Measurements from ENCODE around the gene TOMT.
A peak's percentile ranks its signal among the peaks of the same experiment; 100 is the strongest.
"Not testable (repeated sequence)": the region's sequence is repeated elsewhere in the genome, so short reads cannot be mapped to it uniquely, and the experiment has no call there.

TOMT gene

DNA sequence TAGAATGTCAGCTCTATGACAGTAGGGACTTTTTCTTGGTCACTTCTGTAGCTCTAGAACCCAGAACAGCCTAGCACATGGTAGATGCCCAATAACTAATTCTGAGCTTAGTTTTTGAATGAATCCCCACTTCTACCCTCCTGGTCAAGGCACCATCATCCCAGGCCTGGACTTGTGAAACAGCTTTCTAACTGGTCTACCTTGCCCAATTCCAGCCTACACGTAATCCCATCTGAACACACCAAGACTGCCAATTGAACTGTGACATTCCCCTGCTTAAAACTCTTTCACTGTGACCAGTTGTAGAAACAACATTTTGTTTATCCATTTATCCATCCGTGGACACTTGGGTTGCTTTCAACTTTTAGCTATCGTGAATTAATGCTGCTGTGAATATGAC lies 23.7 kb downstream of the TOMT start:
- DNase-seq: no peak

DNA sequence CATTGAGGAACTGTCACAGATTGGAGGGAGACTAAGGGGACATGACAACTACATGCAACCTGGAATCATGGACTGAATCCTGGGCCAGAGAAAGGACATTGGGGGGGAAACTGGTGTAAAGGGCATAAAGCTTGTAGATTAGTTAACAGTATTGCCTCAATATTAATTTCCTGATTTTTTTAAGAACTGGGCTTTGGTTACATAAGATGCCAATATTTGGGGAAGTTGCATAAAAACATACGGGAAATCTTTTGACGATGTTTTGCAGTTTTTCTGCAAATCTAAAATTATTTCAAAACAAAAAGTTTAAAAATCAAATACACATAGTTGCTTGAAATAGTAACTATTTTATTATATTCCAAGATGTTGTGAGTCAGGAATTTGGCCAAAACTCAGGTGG lies 26.9 kb downstream of the TOMT start:
- DNase-seq: no peak

DNA sequence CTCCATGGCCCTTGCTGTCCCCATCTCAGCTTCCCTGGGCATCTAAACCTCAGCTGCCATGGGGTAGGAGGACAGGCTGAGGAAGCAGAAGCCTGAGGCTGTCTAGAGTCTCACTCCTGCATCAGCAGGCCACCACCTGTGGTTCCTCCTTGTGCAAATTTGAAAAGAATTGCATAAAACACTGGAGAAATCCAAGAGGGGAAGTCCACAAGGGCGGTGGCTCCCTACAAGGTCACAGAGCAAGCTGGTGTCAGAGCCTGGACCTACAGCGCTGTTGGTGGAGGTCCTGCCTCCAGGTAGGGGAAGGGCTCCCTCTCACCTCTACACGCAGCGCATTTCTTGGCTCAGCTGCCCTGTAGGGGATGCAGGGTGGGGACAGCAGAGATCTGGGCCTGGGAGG lies 29.7 kb downstream of the TOMT start, which contains the start of gene FOLR3:
Gene FOLR3, plus strand, starts transcription at position 253 of the 400 bp plus-strand sequence. CDS start 228 bp downstream, outside the sequence.
- DNase-seq: not testable (repeated sequence)

DNA sequence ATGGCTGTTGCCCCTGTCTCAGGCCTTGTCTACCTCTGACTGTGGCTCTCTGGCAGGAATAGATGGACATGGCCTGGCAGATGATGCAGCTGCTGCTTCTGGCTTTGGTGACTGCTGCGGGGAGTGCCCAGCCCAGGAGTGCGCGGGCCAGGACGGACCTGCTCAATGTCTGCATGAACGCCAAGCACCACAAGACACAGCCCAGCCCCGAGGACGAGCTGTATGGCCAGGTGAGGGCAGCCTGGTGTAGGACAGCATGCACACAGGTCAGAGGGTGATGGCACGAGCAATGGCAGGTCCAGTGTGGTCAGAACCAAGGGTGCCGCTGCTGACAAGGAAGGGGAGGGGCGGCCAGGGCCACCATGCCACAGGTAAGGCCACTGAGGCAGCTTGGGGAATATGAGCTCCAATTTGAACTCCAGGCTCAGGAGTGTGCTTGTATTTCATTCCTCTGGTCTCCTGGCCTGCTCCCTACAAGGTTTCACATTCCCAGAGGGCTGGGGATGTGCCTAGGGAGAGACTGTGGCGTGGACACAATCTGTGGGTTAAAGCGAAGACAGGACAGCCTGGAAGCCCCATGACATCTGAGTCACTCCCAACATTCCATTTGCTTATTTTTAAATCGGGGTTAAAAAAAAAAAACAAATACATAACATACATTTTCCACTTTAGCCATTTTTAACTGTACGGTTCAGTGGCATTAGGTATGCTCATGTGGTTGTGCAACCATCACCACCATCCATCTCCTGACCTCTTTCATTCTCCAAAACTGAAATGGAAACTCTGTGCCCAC lies 30.4 kb downstream of the TOMT start:
- no peak for DNase-seq

DNA sequence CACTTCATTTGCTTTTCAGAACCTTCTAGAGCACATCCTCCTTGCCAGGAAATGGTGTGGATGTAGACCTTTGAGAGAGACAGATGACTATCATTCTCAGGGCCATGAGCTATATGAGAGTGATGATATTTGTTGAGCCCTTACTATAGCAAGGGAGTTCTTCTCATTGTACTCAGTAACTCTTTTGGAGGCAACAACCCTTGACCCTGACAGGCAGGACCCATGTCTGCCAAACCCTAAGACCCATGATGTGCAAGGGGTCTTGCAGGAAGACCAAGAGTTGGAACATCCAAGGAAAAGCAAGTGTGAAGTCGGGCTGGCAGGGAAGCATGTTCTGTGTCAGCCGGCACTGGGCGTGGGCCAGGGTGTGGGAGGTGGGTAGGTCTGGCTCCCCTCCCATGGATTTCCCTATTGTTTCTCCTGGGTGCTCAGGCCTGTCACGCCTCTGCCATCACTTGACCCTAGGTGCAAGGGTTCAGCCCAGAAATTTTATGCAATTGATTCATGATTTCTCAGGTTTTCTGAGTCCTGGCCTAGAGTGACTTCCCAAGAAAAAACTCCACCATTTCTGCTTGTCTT lies 31.0 kb downstream of the TOMT start:
- no peak for DNase-seq

DNA sequence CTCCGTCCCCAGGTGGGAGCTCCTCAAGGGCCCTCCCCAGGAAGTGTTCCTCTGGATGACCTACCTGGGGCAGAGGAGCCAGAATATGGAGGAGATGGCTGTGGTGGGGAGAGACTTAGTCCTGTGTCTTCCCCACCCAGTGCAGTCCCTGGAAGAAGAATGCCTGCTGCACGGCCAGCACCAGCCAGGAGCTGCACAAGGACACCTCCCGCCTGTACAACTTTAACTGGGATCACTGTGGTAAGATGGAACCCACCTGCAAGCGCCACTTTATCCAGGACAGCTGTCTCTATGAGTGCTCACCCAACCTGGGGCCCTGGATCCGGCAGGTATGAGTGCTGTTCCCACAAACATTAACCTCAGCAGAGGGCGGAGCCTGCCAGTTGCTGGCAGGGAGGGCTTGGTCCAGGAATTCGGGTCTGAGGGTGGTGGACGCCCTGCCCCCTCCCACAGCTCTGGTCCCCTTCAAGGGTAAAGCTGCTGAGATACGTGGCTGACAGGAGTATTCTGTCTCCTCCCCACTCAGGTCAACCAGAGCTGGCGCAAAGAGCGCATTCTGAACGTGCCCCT lies 33.2 kb downstream of the TOMT start:
- no peak for DNase-seq

DNA sequence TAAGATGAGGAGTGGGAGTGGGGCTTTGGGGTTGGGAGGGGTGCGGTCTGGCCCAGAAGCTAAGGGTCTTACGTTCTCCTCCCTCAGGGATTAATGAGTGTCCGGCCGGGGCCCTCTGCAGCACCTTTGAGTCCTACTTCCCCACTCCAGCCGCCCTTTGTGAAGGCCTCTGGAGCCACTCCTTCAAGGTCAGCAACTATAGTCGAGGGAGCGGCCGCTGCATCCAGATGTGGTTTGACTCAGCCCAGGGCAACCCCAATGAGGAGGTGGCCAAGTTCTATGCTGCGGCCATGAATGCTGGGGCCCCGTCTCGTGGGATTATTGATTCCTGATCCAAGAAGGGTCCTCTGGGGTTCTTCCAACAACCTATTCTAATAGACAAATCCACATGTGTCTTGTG lies 33.8 kb downstream of the TOMT start:
- DNase-seq: no peak

DNA sequence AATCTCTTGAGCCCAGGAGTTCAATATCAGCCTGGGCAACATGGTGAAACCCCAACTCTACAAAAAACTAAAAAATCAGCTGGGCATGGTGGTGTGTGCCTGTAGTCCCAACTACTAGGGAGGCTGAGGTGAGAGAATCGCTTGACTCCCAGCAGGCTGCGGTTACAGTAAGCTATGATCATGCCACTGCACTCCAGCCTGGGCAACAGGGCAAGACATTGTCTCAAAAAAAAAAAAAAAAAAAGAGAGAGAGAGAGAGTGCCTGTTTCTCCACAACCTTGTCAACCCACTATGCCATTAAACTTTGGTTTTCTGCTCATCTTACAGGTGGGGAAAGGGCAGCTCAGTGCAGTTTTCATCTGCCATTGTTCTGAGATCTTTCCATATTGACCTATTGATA lies 34.9 kb downstream of the TOMT start:
- no peak for DNase-seq

DNA sequence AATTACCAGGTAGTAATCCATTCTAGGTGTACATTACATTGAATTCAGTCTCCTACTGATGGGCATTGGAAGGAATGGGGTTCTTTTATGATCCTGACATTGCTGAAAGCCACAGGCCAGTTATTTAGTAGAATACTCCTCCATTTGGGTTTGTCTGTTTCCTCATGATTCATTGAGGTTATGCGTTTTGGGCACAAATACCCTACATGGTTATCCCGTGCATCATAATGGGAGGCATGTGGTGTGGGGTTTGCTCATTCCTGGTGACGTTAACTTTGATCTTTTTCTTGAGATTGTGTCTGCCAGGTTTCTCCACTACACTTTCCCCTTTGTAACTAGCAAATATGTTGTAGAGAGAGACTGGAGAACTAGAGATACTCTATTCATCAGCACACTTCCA lies 35.3 kb downstream of the TOMT start:
- peak; percentile 92 for DNase-seq

DNA sequence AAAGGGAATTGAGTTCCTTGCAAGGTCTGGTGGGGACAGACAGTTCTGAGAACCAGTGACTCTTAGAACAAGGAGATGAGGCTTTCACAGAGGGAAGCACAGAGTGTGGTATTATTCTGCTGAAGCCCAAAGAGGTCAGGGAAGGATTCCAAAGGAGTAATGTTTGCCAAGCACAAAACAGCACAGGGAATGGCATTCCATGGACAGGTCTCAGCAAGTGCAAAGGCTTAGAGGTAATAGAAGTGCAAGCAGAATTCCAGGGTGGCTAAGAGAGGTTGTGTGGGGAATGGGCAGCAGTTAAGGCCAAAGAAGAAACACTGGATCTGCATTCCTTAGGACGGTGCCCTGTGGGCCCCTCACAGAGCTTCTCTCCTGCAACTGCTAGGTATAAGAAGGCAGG lies 36.4 kb downstream of the TOMT start:
- peak; percentile 42 for DNase-seq

DNA sequence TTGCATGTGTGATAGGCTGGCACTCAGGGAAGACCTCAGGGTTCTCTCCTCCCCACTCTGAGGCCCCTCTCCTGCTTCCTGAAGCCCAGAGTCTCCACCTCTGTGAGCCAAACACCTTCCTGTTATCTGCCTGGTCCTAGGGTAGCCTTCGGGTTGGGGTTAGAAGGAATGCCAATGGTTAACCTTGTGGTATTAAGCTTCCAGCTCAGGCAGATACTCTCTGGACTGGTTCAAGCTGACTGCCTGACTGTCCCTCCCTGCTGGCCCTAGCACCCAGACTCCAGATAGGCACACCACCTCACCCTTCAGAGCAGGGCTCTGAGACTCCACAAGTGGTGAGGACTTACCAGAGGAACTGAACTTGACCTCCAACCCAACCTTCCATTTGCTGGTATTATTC lies 36.8 kb downstream of the TOMT start:
- not testable (repeated sequence) for DNase-seq

DNA sequence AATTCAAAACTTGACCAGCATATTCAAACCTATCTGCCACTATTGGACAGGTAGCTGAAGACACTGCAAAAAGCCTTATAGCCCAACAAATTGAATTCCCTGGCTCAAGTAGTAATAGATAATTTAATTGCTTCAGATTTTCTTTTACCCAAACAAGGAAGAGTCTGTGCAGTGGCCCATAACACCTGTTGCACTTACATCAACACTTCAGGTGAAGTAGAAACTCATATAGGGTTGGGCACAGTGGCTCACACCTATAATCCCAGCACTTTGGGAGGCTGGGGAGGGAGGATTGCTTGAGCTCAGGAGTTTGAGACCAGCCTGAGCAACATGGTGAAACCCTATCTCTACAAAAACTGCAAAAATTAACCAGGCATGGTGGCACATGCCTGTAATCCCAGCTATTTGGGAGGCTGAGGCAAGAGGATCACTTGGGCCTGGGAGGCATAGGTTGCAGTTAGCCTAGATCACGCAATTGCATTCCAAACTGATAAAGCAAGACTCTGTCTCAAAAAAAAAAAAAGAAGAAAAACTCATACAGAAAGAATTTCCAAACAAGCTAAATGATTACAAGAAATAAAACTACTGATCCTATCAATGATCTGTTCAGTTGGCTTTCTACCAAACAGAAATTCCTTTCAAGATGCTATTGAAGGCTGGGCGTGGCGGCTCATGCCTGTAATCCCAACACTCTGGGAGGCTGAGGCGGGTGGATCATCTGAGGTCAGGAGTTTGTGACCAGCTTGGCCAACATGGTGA lies 39.3 kb downstream of the TOMT start:
- peak; percentile 82 for DNase-seq

DNA sequence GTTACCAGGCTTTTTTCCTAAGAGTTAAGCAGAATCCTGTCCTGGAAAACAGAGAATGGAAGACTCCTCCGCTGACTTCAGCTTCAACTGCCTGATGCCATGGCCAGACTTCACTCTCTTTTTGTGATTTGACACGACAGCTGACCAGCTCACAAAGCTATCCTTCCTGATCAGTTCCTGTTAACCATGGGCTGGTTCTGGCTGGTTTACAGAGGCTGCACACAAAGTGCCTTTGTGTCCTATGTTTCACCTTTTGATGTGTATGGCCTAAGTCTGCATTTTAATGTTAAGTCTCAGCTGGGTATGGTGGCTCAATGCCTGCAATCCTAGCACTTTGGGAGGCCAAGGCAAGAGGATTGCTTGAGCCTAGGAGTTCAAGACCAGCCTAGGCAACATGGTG lies 40.9 kb downstream of the TOMT start:
- DNase-seq: no peak

DNA sequence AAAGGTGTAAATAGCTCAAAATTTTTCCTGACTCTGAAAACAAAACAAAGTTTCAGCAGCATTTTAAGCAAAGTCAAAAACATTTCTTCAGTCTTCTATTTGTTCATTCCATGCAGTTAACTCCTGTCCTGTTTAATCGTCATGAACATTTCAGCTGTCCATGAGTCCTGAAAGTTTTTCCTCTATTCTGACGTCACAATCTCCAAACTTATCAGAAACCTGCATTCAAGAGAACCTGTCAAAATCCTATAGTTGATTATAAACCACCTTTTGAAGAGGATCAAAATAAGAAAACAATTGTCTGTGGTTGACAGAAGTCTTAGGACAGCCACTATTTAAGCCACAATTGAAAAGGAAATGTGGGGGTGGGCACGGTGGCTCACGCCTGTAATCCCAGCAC lies 45.2 kb downstream of the TOMT start:
- DNase-seq: no peak

DNA sequence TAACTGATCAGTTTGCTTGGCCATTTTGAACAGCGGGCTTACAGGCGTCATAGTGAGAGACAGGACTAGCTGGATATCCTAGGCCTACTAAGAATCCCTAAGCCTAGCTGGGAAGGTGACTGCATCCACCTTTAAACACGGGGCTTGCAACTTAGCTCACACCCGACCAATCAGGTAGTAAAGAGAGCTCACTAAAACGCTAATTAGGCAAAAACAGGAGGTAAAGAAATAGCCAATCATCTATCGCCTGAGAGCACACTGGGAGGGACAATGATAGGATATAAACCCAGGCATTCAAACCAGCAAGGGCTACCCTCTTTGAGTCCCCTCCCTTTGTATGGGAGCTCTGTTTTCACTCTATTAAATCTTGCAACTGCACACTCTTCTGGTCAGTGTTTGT lies 48.1 kb downstream of the TOMT start:
- not testable (repeated sequence) for DNase-seq

DNA sequence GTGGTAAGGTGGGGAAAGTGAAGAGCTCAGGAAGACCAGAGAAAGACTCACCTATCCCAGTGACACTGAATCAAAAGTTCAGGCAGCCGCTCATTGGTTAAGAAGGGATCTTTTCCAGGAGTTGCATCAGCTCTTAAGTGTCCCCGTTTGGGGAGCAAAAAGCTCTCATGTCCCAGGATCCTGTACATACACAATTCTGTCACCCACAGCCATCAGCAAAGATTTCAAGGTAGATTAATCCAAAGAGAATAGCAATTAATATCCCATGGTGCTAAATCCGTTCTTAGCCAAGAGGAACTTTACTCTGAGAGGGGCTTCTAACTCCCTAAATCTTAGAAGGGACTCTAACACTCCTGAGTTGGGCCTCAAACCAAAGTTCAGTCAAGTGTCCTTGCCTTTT lies 49.1 kb downstream of the TOMT start:
- no peak for DNase-seq

DNA sequence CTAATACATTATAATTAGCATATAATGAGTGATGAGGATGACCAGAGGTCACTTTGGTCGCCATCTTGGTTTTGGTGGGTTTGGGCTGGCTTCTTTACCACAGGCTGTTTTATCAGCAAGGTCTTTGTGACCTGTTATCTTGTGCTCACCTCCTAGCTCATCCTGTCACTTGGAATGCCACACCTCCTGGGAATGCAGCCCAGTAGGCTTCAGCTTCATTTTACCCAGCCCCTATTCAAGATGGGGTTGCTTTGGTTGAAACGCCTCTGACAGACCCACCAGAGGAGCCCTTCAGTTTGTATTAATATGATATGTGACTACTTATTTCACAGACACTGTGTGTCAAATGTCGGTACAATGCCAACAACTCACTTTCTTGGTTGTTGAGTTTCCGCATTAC lies 50.0 kb downstream of the TOMT start:
- no peak for DNase-seq

DNA sequence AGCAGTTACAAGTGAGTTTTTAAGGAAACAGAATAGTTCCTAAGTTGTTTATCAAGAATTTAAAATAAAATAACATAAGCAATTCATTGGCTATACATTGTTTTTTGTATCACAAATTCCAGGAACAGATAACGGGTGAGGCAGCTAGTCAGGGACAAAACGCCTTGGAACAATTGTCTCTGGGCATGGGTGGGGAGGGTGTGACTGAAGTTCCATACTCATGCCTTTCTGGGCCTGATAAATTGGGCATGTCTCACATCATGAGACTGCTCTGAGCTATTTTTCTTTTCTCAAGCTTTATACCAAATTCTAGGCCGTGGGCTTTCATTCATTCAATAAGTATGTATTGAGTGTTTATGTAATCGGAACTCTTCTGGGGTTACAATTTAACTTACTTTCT lies 51.4 kb downstream of the TOMT start:
- no peak for DNase-seq

All from fibroblast of upper back skin (primary cell).